ENCODE results near the gene COTL1.

GRCh38 chr16:84625556-84625955, 7.7 kb upstream of the COTL1 start:
- TF ChIP-seq CTCF (IDR thresholded peaks at IDR 0.05; ENCODE audit: insufficient read depth, low read length, poor library complexity, severe bottlenecking) (no peak), EZH2phosphoT487 (conservative IDR thresholded peaks at IDR 0.05; ENCODE audit: low read length) (no peak)
